Panc1 (cell line): Measurements from ENCODE around the gene UFSP2. TPM values are rescaled to one million over a fixed set of nuclear protein-coding genes. Genes with fewer than 3 reads are reported as not detected.

Experiments used
- ATAC-seq: fragments of 200-7000 bp; cut with Tn5 transposase; 2 replicates; pipeline ENCODE4 v1.9.1; 2020; ENCODE audit warnings: mild to moderate bottlenecking, moderate library complexity
- BruUV-seq: library from RNA; stranded (reverse); fragments of 400-500 nt; replicated peaks from 2 replicates; lab custom pipeline; 2021; lab: Mats Ljungman, UMichigan
- CTCF ChIA-PET: fragments of 300-600 bp; sonication (Branson Sonifier 250); formaldehyde crosslinking; loops from one replicate; lab custom pipeline; 2022; ENCODE audit warnings: antibody characterized with exemption; lab: Charles Lee
- POLR2A ChIA-PET: fragments of 300-600 bp; sonication (Branson Sonifier 250); formaldehyde crosslinking; loops from one replicate; lab custom pipeline; 2022; ENCODE audit warnings: antibody characterized with exemption; lab: Charles Lee
- DNase-seq: peaks from one replicate; pipeline ENCODE4 v3.0.0-alpha.2; 2010; ENCODE audit warnings: low read depth, low spot score
- H3K27ac ChIP-seq: 2 replicates; pipeline ENCODE4 v1.5.1; 2011; ENCODE audit warnings: mild to moderate bottlenecking, low read length, inconsistent platforms
- H3K27me3 ChIP-seq: fragments of 200-500 bp; sonication (Bioruptor generic); 2 replicates; pipeline ENCODE4 v1.6.0; 2014; ENCODE audit warnings: low read length, inconsistent platforms; ENCODE audit not compliant: control insufficient read depth, insufficient read depth
- H3K36me3 ChIP-seq: fragments of 200-500 bp; sonication (Bioruptor generic); 2 replicates; pipeline ENCODE4 v1.5.1; 2014; ENCODE audit warnings: inconsistent platforms, mild to moderate bottlenecking, low read length, moderate library complexity; ENCODE audit not compliant: control insufficient read depth, insufficient read depth
- H3K4me1 ChIP-seq: 2 replicates; pipeline ENCODE4 v1.5.1; 2011; ENCODE audit warnings: inconsistent platforms, mild to moderate bottlenecking, low read length, moderate library complexity; ENCODE audit not compliant: control insufficient read depth, insufficient read depth
- H3K4me3 ChIP-seq, 2 experiments: 2 replicates each; pipeline ENCODE4 v1.5.1; 2011 to 2012; ENCODE audit warnings: low read depth in 2 of 2, low read length in 2 of 2, mild to moderate bottlenecking in 2 of 2, inconsistent platforms in 1 of 2, moderate library complexity in 1 of 2
- H3K9me3 ChIP-seq: fragments of 200-500 bp; sonication (Bioruptor generic); 2 replicates; pipeline ENCODE4 v1.5.1; 2014; ENCODE audit warnings: low read depth, mild to moderate bottlenecking, inconsistent platforms, low read length, moderate library complexity; ENCODE audit not compliant: control insufficient read depth, insufficient read depth
- POLR2AphosphoS5 ChIP-seq: IDR thresholded peaks from 2 replicates; pipeline ENCODE4 v1.6.1; 2012; ENCODE audit warnings: mild to moderate bottlenecking, low read depth, low read length, moderate library complexity
- REST ChIP-seq, 2 experiments: IDR thresholded peaks; 2 replicates each; pipeline ENCODE4 v1.6.1; 2011 to 2012; ENCODE audit warnings: low read depth in 2 of 2, control low read depth in 1 of 2, low read length in 1 of 2, mild to moderate bottlenecking in 1 of 2, moderate library complexity in 1 of 2; ENCODE audit not compliant: insufficient read depth in 1 of 2
- SIN3A ChIP-seq: IDR thresholded peaks from 2 replicates; pipeline ENCODE4 v1.6.1; 2012; ENCODE audit warnings: low read depth, mild to moderate bottlenecking, low read length, moderate library complexity, borderline replicate concordance; ENCODE audit not compliant: insufficient read depth
- TCF7L2 ChIP-seq: IDR thresholded peaks from 2 replicates; pipeline ENCODE4 v1.6.1; 2011; ENCODE audit warnings: mild to moderate bottlenecking, low read depth, low read length, inconsistent platforms
- in situ Hi-C: cut with HindIII; loops from 2 replicates; pipeline ENCODE4 v1.10.0; 2016; ENCODE audit warnings: low sequenced_read_pairs, low pct_unique_long_range_greater_than_20kb
- intact Hi-C: fragments of 100-400 bp; cut with micrococcal nuclease; formaldehyde crosslinking; loops from one replicate; pipeline ENCODE4 v1.10.0; 2022; ENCODE audit not compliant: unreplicated experiment
- total RNA-seq: library from RNA; stranded (reverse); gene quantifications from one replicate; pipeline ENCODE4 v1.2.1, GENCODE V29; 2021; ENCODE audit not compliant: unreplicated experiment
- TF ChIP-seq, protein P1 (sequence below): fragments of 450-650 bp; IDR thresholded peaks from 2 replicates; pipeline ENCODE4 v1.5.1; 2017; ENCODE audit warnings: mild to moderate bottlenecking

UFSP2 gene
- total RNA-seq, 1 experiment from 2014 or later, result 17.0 TPM

DNA sequence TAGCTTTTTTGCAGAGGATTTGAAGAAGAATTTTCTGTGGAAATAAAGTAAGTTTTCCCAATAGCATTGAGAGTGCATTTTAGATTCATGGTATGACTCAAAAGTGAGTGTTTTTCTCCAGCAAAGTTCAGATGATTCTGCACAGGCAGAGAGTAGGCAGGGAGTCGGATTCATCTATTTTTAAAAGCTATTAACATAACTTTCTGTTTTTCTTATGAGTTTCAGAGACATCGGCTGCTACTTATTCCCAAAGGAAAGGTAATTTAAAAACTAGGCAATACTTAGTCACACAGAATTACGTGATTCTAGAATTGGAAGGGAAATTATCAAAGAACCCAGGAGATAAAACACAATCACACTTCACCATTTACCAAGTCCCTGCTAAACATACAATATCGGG lies 41.3 kb upstream of the UFSP2 start:
- intact Hi-C loops (no loop called here), in situ Hi-C loops (no loop called here)
- ChIA-PET POLR2A (no interaction called here), CTCF (no interaction called here)
- Histone ChIP-seq H3K27ac (no peak overlapping the region), H3K4me3 (no peak overlapping the region), H3K27me3 (peaks cover 5% of the 10 kb centered on the region), H3K9me3 (no peaks in the 10 kb centered on the region), H3K4me1 (no peaks in the 10 kb centered on the region), H3K36me3 (no peaks in the 10 kb centered on the region; the same call in 1 of the 2 replicates)
- TF ChIP-seq, protein P1, sequence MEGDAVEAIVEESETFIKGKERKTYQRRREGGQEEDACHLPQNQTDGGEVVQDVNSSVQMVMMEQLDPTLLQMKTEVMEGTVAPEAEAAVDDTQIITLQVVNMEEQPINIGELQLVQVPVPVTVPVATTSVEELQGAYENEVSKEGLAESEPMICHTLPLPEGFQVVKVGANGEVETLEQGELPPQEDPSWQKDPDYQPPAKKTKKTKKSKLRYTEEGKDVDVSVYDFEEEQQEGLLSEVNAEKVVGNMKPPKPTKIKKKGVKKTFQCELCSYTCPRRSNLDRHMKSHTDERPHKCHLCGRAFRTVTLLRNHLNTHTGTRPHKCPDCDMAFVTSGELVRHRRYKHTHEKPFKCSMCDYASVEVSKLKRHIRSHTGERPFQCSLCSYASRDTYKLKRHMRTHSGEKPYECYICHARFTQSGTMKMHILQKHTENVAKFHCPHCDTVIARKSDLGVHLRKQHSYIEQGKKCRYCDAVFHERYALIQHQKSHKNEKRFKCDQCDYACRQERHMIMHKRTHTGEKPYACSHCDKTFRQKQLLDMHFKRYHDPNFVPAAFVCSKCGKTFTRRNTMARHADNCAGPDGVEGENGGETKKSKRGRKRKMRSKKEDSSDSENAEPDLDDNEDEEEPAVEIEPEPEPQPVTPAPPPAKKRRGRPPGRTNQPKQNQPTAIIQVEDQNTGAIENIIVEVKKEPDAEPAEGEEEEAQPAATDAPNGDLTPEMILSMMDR, result no peak
- no peak for TF ChIP-seq POLR2AphosphoS5
- no peak for TF ChIP-seq TCF7L2
- no peak for TF ChIP-seq SIN3A
- TF ChIP-seq REST (IDR thresholded peaks at IDR 0.05; ENCODE audit: insufficient read depth in 1 of 2, low read depth in 2 of 2, low read length in 1 of 2), result no peak
- DNase-seq (no peak), ATAC-seq (no peak)
- BruUV-seq, result no TSS peak

DNA sequence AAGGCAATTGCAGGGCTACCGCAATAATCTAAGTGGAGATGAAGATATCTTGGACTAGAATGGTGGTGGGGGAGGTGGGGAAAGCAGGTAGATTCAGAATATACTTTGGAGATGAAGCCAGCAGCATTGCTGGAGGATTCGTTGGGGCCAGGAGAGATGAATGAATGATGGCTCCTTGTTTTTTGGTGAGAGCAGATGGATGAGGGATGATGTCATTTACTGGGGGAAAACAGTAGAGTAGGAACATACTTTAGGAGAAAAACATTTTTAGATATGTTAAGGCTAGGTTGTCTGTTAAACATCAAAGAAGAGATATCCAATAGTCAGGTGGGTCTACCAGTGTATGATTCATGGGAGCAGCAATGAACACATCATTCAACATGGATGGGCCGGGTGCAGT lies 39.9 kb upstream of the UFSP2 start:
- H3K27ac ChIP-seq, result no peak overlapping the region
- in situ Hi-C loops, result no loop called here
- TF ChIP-seq SIN3A (no peak), POLR2AphosphoS5 (no peak), REST (IDR thresholded peaks at IDR 0.05; ENCODE audit: insufficient read depth in 1 of 2, low read depth in 2 of 2, low read length in 1 of 2) (no peak), TCF7L2 (no peak)
- TF ChIP-seq, protein P1, result no peak

More for the DNA sequence above, 39.9 kb upstream of the UFSP2 start:
- ATAC-seq (no peak), DNase-seq (no peak)
- no peak overlapping the region for H3K4me3 ChIP-seq
- no peaks in the 10 kb centered on the region for H3K9me3 ChIP-seq
- POLR2A ChIA-PET, result no interaction called here
- BruUV-seq, result no TSS peak
- H3K27me3 ChIP-seq, result peaks cover 5% of the 10 kb centered on the region
- no peaks in the 10 kb centered on the region; the same call in 1 of the 2 replicates for H3K36me3 ChIP-seq
- intact Hi-C loops, result no loop called here
- CTCF ChIA-PET, result no interaction called here
- H3K4me1 ChIP-seq, result no peaks in the 10 kb centered on the region
